GM19397 (cell line): Measurements from ENCODE around the gene GRIA2.
"Not testable (repeated sequence)": the region's sequence is repeated elsewhere in the genome, so short reads cannot be mapped to it uniquely, and the experiment has no call there.

Experiments
- ATAC-seq: cut with Tn5 transposase; IDR thresholded peaks from one replicate; pipeline ENCODE4 v1.9.1; 2021; ENCODE audit warnings: mild to moderate bottlenecking, moderate library complexity; ENCODE audit not compliant: unreplicated experiment

GRIA2 gene

DNA sequence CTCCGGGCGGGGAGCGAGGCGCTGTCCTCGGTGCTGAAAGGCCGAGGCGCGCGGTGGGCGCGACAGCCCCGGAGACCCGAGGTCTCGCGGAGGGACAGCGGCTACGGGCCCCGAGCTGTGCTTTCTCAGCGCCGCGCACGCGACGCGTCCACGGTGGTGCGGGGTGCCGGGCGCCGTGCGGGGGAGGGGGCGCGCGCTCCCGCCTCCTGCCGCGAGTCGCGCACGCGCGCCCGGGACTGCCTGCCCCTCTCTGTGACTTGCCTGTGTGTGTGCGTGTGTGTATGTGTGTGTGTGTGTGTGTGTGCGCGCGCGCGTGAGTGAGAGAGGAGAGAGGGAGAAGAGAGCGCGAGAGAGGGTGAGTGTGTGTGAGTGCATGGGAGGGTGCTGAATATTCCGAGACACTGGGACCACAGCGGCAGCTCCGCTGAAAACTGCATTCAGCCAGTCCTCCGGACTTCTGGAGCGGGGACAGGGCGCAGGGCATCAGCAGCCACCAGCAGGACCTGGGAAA is at the start of gene GRIA2:
GRIA2 (plus strand) TSS at position 358 of the 511 bp plus-strand sequence. CDS start 315 bp downstream, outside the sequence.
- ATAC-seq: peak; percentile 72

DNA sequence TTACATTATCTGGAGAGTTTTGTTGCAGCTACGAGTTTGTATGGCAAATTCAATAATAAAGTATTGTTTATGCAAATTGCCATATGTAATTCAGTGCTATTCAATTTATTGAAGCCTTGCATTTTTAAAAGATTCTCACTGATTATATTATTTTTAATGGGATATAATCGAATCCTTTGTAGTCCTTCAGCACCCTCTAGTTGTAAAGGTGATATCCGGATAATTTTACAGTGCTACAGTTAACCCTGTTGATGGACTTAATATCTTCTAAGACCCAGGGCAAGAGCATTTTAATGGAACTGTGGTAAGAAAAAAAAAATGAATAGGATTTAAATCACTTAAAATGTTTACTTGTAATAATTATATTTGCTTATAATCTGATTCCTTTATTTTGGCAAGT is 48.5 kb upstream of the GRIA2 start:
- ATAC-seq: no peak

GRCh38 chr4:157180268-157180667 is 40.3 kb upstream of the GRIA2 start:
- ATAC-seq: not testable (repeated sequence)

GRCh38 chr4:157184300-157184699 is 36.2 kb upstream of the GRIA2 start:
- ATAC-seq: no peak

DNA sequence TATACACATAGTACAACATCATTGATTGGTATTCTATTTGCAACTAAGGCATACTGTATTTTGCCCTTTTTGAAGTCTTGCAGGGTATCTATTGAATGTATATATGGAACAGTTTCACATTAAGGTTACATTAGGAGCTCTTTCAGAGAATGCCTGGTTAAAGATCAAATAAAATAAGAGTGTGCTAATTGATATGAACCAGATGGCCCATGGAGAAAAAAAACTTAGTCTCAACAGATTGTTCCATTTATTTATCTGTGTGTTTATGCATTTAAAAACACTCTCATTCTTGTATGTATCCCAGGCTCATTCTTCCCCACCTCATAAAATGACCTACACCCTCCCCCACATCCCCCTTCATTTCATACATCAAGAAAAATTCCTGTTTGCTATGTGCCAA is 35.2 kb upstream of the GRIA2 start:
- ATAC-seq: no peak

DNA sequence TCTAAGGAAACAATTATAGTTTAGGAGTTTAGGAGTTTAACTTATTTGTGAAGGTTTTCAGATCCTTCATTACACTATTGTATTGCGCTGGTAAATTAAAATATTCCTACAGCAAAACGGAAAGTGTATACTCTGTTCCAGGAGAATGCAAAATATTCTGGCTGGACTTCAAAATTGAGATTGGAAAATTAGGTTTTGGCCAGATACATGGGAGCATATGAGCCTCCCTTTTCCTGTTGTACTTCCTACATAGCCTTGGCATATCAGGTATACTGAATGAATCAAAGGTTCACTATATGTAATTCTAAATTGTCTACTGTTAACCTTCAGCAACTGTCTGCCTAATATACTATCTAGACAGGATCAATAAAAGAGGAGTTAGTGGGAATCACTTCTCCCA is 25.2 kb upstream of the GRIA2 start:
- no peak for ATAC-seq

GRCh38 chr4:157196046-157196445 is 24.5 kb upstream of the GRIA2 start:
- ATAC-seq: no peak

- no peak for ATAC-seq
These were observed 15.8 kb upstream of the GRIA2 start for GRCh38 chr4:157204634-157205244.

GRCh38 chr4:157217708-157218107 is 2.8 kb upstream of the GRIA2 start:
- ATAC-seq: no peak

DNA sequence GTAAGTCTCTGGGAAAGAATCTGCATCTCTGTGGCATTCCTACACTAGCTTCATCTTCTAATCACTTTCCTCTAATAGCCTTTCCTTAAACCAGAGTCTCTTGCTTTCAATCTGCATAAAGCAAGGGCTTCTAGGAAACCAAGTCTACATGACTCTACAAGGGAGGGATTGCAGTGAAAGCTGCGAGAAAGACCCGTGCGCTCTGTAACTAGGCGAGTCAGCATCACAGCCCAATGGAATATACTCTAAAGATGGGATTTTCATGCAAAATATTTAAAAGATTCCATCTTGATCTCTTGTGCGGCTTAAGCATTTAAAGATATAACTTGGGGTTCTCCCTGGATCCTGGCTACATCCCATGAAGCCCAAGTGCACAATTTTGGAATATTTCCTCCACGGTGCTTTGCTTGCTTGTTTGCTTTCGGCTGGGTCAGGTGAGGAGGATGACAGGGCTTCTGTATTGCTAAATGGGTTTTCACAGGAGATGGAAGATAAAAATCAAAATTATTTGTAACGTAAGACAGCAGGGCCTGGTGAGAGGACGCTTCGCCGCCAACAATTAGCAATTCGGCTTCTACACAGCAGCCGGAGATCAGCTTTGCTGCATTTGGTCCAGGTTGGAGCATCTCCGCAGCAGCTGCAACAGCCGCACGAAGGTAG is 687 bp upstream of the GRIA2 start:
- no peak for ATAC-seq

GRCh38 chr4:157221426-157221894 is 932 bp downstream of the GRIA2 start:
- no peak for ATAC-seq

DNA sequence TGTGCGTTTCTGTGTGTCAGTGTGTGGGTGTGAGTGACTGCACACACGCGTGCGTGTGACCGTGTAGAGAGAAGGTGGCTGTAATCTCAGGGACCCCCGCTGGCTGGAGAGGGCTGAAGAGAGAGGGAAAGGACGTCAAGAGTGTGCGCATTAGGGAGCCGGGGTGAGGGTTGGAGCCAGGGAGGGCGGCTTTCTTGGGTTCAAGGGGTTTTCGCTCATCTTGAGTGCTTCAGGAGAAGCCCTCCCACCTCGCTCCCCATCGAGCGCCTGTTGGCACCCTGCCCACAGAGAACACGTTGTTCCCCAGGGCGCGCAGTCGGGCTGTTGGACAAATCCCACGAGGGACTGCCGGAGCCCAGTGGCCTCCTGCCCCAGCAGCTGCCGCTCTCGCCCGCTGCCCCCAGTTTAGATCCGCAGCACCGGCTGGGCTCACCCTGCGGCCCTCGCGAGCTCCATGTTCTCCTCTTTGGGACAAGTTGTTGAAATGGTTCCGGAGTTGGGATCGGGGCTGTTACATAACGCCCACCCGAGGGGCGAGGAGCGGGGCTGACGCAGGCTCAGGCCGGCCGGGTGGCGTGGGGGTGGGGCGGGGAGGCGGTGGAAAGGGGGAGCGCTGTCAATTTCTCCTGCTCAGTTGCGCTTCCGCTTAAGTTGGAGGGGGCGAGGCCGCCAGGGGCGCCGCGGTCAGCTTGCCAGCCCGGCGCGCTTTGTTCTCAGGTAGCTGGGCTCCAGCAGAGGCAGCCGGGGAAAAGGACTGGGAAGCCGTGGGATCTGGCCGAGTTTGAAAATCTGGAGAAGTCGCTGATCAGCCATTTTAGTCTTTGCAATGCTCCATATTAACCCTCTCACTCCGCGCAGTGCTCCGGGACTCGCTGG is 1.6 kb downstream of the GRIA2 start:
- ATAC-seq: no peak

DNA sequence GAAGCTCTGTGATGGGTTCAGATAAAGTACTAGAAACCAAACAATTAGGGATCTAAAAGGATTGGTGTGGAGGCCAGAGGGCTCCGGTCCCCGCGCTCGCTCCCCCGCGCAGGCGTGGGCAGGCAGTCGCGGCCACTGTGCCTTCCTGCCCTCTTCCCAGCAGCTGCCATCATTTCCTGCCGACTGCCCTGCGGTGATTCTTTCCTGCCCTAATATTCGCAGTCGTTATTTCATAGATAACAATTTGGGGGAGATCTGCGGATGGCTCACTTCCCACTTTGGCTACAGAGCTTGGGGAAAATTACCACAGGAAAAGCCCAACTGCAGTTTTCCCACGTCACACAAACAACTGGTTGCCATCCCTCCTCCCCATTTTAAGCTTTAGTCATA is 2.2 kb downstream of the GRIA2 start:
- ATAC-seq: no peak

GRCh38 chr4:157223456-157223855 is 2.9 kb downstream of the GRIA2 start:
- ATAC-seq: no peak

DNA sequence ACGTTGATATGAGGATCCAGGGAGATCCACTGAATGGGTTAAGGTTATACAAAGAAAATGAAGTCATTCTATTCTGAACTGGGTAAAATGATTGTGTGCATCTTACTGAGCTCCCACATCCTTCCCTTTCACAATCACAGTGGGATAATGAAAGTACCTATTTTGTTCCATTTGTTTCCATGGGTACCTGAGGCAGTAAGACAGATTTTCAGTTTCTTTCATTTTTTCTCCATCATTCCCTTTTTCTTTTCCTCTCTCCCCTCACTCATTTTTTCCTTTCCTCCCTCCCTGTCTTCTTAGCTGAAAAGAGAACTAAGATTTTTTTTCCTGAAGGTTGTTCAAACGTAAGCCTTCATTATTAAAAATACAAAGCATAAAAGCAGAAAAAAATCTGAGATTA is 4.6 kb downstream of the GRIA2 start:
- no peak for ATAC-seq

DNA sequence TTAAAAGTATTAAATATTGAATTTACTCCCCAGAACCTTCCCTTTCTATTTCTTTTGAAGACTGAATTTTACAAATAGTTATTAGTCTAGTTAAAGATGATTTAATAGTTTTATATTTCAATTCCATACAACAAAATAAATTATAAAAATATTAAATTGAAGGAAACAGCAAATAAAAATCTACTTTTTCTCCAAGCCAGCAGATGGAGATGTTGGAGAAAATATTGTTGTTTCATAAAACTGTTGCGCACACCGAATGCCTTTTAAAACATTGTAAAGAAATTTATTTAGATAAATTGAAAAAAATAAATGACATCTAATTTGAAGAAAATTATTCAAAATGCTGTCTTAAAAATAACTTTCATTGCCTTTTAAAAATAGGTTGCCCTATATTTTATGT is 5.5 kb downstream of the GRIA2 start:
- no peak for ATAC-seq

GRCh38 chr4:157226601-157227000 is 6.1 kb downstream of the GRIA2 start:
- ATAC-seq: no peak

DNA sequence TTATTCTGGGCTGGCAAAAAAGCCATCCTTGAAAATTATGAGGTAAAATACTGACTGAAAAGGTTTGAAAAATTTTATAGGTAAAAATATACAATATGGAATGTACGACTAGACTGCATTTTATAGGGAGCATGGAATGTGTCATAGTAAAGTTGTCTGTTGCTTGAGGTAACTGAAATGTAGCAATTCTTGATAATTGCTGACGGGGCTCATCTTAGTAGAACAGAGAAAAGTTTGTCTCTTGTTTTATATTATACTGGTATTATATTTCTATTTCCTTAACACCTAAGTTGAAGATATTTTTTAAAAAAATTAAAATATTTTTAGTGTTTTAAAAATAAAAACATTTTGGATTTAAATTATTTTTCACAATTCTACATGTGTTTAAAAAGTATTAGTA is 11.0 kb downstream of the GRIA2 start:
- no peak for ATAC-seq

- no peak for ATAC-seq
These were observed 22.3 kb downstream of the GRIA2 start for GRCh38 chr4:157242871-157243270.

DNA sequence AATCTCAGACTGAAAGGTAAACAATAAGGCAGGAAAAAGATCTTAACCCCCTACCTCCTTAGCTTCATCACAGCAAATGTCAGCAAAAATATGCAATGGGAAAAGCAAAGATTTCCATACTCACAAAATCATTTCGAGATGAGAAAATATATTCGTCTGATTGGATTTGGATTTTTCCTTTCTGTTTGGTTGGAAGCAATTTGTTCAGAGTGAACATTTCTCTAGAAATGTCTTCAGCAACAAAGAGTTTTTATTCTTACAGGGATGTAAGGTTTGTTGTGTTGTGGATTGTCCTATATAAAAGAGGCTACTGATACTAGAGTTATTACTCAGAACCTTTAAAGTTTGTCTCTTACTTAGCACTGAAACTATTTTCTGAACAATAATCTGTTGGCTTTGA is 23.8 kb downstream of the GRIA2 start:
- no peak for ATAC-seq

DNA sequence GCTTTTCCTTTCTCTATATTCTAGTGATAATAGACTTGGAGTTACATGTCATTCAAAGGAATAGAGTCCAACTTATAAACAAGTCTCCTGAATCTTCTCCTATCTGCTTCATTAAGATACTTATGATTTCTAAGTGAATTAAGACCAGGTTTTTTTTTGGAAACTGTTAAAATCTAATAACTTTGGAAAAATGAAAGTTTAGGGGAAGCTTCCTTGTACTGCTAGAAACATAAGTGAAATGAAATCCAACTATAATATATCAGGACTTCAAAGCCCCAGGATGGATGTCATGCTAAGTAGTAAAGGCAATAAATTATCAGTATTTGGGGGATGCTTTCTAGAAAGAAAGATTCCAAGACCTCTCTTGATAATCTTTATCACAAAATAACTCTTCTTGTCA is 24.8 kb downstream of the GRIA2 start:
- ATAC-seq: no peak

- ATAC-seq: no peak
These were observed 26.4 kb downstream of the GRIA2 start for GRCh38 chr4:157246964-157247363.
